GM18909 (cell line): Measurements from ENCODE around the gene GARIN5A.

ENCODE experiments used
- ATAC-seq: cut with Tn5 transposase; IDR thresholded peaks from one replicate; pipeline ENCODE4 v1.9.1; 2021; ENCODE audit warnings: mild to moderate bottlenecking; ENCODE audit not compliant: unreplicated experiment, poor library complexity

GARIN5A gene

DNA sequence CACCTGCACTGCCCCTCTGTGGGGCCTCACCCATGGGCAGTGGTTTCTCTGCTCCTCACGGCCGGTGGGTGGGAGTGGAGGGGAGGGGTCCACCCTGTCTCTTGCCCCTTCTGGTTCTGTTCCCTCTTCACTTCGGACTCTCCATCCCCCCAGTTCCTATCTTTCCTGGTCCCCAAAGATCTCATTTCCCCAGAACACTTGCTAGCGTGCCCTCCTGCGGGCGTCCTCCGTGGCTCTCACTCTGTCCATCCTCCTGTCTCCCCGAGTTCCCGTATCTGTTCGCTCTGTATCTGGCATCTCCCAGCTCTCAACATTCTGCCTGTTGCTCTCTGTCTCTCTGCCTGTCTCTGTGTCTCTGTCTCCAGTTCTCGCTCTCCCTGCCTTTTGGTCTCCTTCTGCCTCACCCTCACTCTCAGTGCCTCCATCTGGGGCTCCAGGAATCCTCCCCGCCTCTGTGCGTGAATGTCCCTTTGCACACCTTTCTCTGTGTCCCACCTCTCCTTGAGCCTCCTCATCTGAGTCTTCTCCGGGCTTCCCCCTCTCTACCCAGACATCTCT lies 57.5 kb downstream of the GARIN5A start:
- ATAC-seq = no peak

DNA sequence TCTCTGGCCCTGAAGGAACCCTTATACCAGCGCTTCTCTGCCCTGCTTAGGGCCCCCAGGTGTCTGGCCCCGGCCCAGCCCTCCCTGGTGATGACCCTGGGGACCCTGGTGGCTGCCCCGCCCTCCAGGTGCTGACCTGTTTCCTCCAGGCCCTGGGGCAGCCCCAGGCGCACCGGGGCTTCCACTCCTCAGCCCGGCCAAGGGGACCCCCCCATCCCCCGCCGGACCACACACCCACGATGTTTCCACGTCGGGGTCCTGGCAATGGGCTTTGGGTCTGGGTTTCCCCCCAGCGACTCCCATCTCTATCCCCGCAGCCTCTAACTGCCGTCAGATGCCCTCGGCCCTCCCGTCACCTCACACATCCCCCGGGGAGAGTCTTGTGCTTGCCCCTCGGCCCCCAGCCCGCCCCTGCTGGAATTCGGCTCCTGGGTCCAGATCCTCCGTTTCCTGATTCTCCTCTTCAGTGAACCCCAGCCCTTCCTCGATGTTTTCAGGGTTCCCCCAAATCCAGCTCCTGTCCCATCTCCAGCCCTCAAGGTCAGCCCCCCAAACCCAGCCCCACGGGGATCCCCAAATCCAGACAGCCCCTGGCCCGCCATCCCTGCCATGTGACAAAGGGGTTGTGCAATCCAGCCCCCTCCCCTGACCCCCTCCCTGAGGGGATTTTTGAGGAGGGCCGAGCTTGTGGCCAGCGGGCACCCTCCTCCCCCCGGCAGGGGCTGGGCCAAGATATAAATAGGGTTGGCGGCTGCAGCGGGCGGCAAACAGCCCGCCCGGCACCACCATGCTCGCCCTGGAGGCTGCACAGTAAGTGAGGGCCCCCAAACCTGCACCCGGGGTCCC lies 58.2 kb downstream of the GARIN5A start, which contains the start of gene SPIB:
Gene SPIB, plus strand, starts transcription at position 763 of the 846 bp plus-strand sequence. Its CDS starts 25 bp downstream, at position 788.
- ATAC-seq = no peak

DNA sequence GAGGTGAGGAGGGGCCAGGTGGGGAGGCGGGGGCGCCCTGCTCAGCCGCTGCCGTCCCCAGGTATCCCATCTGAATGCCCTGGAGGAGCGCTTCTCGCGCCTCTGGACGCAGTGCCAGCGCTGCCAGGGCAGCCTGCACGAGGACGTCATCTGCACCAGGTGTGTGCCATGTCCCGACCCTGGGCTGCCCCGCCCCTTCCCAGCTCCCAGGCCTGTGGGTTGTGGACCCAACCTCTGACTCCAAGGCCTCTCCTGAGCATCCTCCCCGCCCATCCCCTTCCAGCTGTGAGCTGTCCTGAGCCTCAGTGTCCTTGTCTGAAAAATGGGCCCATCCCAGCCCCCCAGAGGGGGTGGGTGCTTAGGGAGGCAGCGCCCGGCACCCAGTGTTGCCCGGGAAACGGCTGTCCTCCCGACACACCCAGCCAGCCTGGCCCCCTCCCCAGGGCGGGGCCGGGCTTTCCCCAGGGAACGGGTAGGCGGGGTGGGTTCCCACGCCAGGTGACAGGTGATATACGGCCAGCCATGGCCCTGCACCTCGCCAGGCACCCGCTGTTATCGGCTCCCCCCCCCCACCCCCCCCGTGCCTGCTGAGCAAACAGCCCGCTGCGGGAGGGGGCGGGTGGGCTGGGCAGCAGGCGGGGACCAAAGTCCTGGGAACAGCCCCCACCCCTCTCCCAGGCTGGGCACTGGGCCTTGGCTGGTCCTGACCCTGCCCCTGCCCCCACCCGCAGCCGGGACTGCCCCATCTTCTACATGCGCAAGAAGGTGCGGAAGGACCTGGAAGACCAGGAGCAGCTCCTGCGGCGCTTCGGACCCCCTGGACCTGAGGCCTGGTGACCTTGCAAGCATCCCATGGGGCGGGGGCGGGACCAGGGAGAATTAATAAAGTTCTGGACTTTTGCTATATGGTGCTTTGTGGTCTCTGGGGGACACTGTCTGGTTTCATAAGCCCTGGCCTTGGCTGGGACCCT lies 59.3 kb downstream of the GARIN5A start:
- ATAC-seq = no peak
